ENCODE measurements around the gene ANGPT4. TPM values are rescaled to one million over a fixed set of nuclear protein-coding genes. Genes with fewer than 3 reads are reported as not detected.

The ANGPT4 gene
- total and polyA plus RNA-seq, 2 of the 13 experiments (the other 11 are each of a cell fraction or from before 2014, with no cell fraction given) = not detected

DNA sequence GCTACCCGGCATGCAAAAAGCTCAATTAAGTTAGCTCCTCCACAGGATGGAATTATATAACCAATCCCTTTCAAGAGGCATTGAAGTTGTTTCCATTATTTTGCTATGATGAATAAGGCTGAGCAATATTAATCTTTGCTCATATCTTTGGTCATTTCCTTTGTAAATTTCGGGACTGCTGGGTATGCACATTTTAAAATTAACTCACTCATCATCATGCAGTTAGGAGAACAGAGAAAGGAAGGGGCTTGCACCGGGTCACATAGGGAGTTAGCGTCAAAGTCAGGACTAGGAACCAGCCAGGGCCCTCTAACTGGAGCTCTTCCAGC lies 83.0 kb downstream of the ANGPT4 start (continued):
- TF ChIP-seq SPEN (CRISPR knock-in tag; IDR thresholded peaks at IDR 0.05; ENCODE audit: low read depth) (no peak), TRIM24 (CRISPR knock-in tag; IDR thresholded peaks at IDR 0.05) (no peak), ZFP90 (CRISPR knock-in tag; IDR thresholded peaks at IDR 0.05; ENCODE audit: borderline replicate concordance) (no peak), ZMYM3 (CRISPR knock-in tag; IDR thresholded peaks at IDR 0.05) (no peak), KDM2A (CRISPR knock-in tag; IDR thresholded peaks at IDR 0.05; ENCODE audit: borderline replicate concordance, low read depth) (no peak), ZSCAN12 (CRISPR knock-in tag; IDR thresholded peaks at IDR 0.05) (0 out of 2 replicates have a peak, but pooled peaks have one; percentile 18), SUZ12 (IDR thresholded peaks at IDR 0.05; ENCODE audit: low read depth, low read length) (no peak), DMAP1 (CRISPR knock-in tag; IDR thresholded peaks at IDR 0.05) (no peak), MLLT10 (CRISPR knock-in tag; IDR thresholded peaks at IDR 0.05) (no peak), ZNF180 (CRISPR knock-in tag; IDR thresholded peaks at IDR 0.05; ENCODE audit: borderline replicate concordance, low read depth) (0 out of 2 replicates have a peak, but pooled peaks have one; percentile 1), ZNF776 (CRISPR knock-in tag; IDR thresholded peaks at IDR 0.05) (no peak), RORA (CRISPR knock-in tag; IDR thresholded peaks at IDR 0.05) (no peak), HNRNPLL (IDR thresholded peaks at IDR 0.05; ENCODE audit: low read depth, low read length, poor library complexity, severe bottlenecking) (no peak), THAP11 (CRISPR knock-in tag; IDR thresholded peaks at IDR 0.05) (no peak), ZNF562 (CRISPR knock-in tag; IDR thresholded peaks at IDR 0.05; ENCODE audit: borderline replicate concordance) (no peak), MIER2 (CRISPR knock-in tag; IDR thresholded peaks at IDR 0.05) (0 out of 2 replicates have a peak, but pooled peaks have one; percentile 2), NPAS2 (CRISPR knock-in tag; IDR thresholded peaks at IDR 0.05; ENCODE audit: borderline replicate concordance) (no peak)
- TF ChIP-seq, protein P1, sequence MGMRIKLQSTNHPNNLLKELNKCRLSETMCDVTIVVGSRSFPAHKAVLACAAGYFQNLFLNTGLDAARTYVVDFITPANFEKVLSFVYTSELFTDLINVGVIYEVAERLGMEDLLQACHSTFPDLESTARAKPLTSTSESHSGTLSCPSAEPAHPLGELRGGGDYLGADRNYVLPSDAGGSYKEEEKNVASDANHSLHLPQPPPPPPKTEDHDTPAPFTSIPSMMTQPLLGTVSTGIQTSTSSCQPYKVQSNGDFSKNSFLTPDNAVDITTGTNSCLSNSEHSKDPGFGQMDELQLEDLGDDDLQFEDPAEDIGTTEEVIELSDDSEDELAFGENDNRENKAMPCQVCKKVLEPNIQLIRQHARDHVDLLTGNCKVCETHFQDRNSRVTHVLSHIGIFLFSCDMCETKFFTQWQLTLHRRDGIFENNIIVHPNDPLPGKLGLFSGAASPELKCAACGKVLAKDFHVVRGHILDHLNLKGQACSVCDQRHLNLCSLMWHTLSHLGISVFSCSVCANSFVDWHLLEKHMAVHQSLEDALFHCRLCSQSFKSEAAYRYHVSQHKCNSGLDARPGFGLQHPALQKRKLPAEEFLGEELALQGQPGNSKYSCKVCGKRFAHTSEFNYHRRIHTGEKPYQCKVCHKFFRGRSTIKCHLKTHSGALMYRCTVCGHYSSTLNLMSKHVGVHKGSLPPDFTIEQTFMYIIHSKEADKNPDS (CRISPR knock-in tag; IDR thresholded peaks at IDR 0.05) = peak; percentile 21; the same call in 1 of the 2 replicates
- TF ChIP-seq, protein P2, sequence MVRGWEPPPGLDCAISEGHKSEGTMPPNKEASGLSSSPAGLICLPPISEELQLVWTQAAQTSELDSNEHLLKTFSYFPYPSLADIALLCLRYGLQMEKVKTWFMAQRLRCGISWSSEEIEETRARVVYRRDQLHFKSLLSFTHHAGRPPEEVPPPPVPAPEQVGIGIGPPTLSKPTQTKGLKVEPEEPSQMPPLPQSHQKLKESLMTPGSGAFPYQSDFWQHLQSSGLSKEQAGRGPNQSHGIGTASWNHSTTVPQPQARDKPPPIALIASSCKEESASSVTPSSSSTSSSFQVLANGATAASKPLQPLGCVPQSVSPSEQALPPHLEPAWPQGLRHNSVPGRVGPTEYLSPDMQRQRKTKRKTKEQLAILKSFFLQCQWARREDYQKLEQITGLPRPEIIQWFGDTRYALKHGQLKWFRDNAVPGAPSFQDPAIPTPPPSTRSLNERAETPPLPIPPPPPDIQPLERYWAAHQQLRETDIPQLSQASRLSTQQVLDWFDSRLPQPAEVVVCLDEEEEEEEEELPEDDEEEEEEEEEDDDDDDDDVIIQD (CRISPR knock-in tag; IDR thresholded peaks at IDR 0.05; ENCODE audit: low read depth) = no peak
- TF ChIP-seq, protein P3, sequence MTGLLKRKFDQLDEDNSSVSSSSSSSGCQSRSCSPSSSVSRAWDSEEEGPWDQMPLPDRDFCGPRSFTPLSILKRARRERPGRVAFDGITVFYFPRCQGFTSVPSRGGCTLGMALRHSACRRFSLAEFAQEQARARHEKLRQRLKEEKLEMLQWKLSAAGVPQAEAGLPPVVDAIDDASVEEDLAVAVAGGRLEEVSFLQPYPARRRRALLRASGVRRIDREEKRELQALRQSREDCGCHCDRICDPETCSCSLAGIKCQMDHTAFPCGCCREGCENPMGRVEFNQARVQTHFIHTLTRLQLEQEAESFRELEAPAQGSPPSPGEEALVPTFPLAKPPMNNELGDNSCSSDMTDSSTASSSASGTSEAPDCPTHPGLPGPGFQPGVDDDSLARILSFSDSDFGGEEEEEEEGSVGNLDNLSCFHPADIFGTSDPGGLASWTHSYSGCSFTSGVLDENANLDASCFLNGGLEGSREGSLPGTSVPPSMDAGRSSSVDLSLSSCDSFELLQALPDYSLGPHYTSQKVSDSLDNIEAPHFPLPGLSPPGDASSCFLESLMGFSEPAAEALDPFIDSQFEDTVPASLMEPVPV (CRISPR knock-in tag; IDR thresholded peaks at IDR 0.05) = no peak
- TF ChIP-seq, protein P4, sequence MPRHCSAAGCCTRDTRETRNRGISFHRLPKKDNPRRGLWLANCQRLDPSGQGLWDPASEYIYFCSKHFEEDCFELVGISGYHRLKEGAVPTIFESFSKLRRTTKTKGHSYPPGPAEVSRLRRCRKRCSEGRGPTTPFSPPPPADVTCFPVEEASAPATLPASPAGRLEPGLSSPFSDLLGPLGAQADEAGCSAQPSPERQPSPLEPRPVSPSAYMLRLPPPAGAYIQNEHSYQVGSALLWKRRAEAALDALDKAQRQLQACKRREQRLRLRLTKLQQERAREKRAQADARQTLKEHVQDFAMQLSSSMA (CRISPR knock-in tag; IDR thresholded peaks at IDR 0.05) = no peak
- TF ChIP-seq, protein P5, sequence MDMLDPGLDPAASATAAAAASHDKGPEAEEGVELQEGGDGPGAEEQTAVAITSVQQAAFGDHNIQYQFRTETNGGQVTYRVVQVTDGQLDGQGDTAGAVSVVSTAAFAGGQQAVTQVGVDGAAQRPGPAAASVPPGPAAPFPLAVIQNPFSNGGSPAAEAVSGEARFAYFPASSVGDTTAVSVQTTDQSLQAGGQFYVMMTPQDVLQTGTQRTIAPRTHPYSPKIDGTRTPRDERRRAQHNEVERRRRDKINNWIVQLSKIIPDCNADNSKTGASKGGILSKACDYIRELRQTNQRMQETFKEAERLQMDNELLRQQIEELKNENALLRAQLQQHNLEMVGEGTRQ (IDR thresholded peaks at IDR 0.05; ENCODE audit: low read depth, low read length) = no peak
- TF ChIP-seq, protein P5 (CRISPR knock-in tag; IDR thresholded peaks at IDR 0.05; ENCODE audit: borderline replicate concordance) = peak; percentile 36; the same call in 1 of the 2 replicates
